Testis (tissue), 3 donors: Measurements from ENCODE around the gene FHL3. TPM values are rescaled to one million over a fixed set of nuclear protein-coding genes. Genes with fewer than 3 reads are reported as not detected.

Experiments used
- DNase-seq: peaks from one replicate; pipeline ENCODE4 v3.0.0-alpha.2; 2019
- H3K27ac ChIP-seq, 2 donors: fragments of 200-600 bp; sonication (generic); one replicate each; pipeline ENCODE4 v1.5.1; 2019
- H3K27me3 ChIP-seq: fragments of 200-600 bp; sonication (generic); one replicate; pipeline ENCODE4 v1.5.1; 2019
- H3K36me3 ChIP-seq: fragments of 200-600 bp; sonication (generic); one replicate; pipeline ENCODE4 v1.5.1; 2017; ENCODE audit warnings: low read depth; ENCODE audit errors: missing control alignments
- H3K4me1 ChIP-seq: fragments of 200-600 bp; sonication (generic); one replicate; pipeline ENCODE4 v1.5.1; 2019
- H3K4me3 ChIP-seq, 2 donors: fragments of 200-600 bp; sonication (generic); one replicate each; pipeline ENCODE4 v1.5.1; 2017 to 2019
- H3K9me3 ChIP-seq: fragments of 200-600 bp; sonication (generic); one replicate; pipeline ENCODE4 v1.5.1; 2017
- CTCF ChIP-seq, 3 experiments: fragments of 450-650 bp in 2 of 3; fragments of 200-600 bp in 1 of 3; sonication (generic) in 1 of 3; IDR thresholded peaks; one replicate each; pipeline ENCODE4 v1.5.1; 2016 to 2019; ENCODE audit warnings: antibody characterized with exemption in 3 of 3, mild to moderate bottlenecking in 2 of 3, moderate library complexity in 1 of 3
- POLR2A ChIP-seq: fragments of 450-650 bp; IDR thresholded peaks from one replicate; pipeline ENCODE4 v1.6.1; 2017; ENCODE audit warnings: antibody characterized with exemption, mild to moderate bottlenecking, moderate library complexity
- WGBS, 2 donors: methylation state at CpG; one replicate each; pipeline ENCODE4 v1.1.5; 2018; 5-methylcytosine and 5-hydroxymethylcytosine counted together
- intact Hi-C: fragments of 100-400 bp; cut with DNase I; formaldehyde crosslinking; loops from one replicate; pipeline ENCODE4 v1.15.1; 2023; ENCODE audit warnings: low total_unique reads
- polyA plus RNA-seq: library from polyadenylated mRNA; stranded (reverse); fragments of 350-450 nt; fragmentation: Illumina TruSeq; extraction: RNeasy Lipid Tissue Mini Kit (QIAGEN cat#74804); gene quantifications from one replicate; pipeline ENCODE4 v1.2.3, GENCODE V29; 2014; ENCODE audit warnings: low read depth, low replicate concordance; ENCODE audit not compliant: insufficient read depth
- total RNA-seq, 2 donors: library from RNA; depleted of rRNA; stranded (reverse); fragments of >200 nt; gene quantifications; one replicate each; pipeline ENCODE4 v1.2.3, GENCODE V29; 2016

Gene FHL3
- total and polyA plus RNA-seq, 3 donors from 2014 or later = 20.7 to 28.7 (median 21.3) TPM

GRCh38 chr1:38018864-38019343, 13.6 kb upstream of the FHL3 start:
- H3K27me3 ChIP-seq = no peaks in the 10 kb centered on the region
- no peaks in the 10 kb centered on the region for H3K36me3 ChIP-seq
- no peak overlapping the region for H3K27ac ChIP-seq
- no peak overlapping the region for H3K4me3 ChIP-seq
- no peak for DNase-seq
- TF ChIP-seq CTCF (IDR thresholded peaks at IDR 0.05) = peak in 2 of 3 experiments; percentile 37 to 48
- TF ChIP-seq POLR2A = no peak
- 77 to 81% methylated on average over 6 of the region's 6 CpGs for WGBS, 2 donors
- no peaks in the 10 kb centered on the region for H3K9me3 ChIP-seq
- peaks cover 15% of the 10 kb centered on the region for H3K4me1 ChIP-seq
- intact Hi-C loops = no loop called here

- TF ChIP-seq CTCF (IDR thresholded peaks at IDR 0.05) = no peak
- Histone ChIP-seq H3K36me3 (no peaks in the 10 kb centered on the region), H3K27me3 (no peaks in the 10 kb centered on the region), H3K9me3 (no peaks in the 10 kb centered on the region), H3K4me3 (no peak overlapping the region), H3K4me1 (peaks cover 24% of the 10 kb centered on the region), H3K27ac (peak overlapping the region in 1 of 2 donors; percentile 74)
- WGBS, 2 donors = 36 to 45% methylated on average over 6 of the region's 6 CpGs
- intact Hi-C loops = no loop called here
- no peak for DNase-seq
Observed at GRCh38 chr1:38015978-38016725, 10.8 kb upstream of the FHL3 start.

- 84 to 88% methylated on average over 11 of the region's 11 CpGs for WGBS, 2 donors
- H3K27ac ChIP-seq = peak overlapping the region in 1 of 2 donors; percentile 74
- H3K9me3 ChIP-seq = no peaks in the 10 kb centered on the region
- peaks cover 28% of the 10 kb centered on the region for H3K4me1 ChIP-seq
- no peak for TF ChIP-seq CTCF (IDR thresholded peaks at IDR 0.05)
- no peak for TF ChIP-seq POLR2A
- H3K36me3 ChIP-seq = no peaks in the 10 kb centered on the region
- no peak overlapping the region for H3K4me3 ChIP-seq
- no peaks in the 10 kb centered on the region for H3K27me3 ChIP-seq
- intact Hi-C loops = no loop called here
- no peak for DNase-seq
Observed at GRCh38 chr1:38014724-38015424, 9.6 kb upstream of the FHL3 start.

GRCh38 chr1:38014171-38014570, 8.9 kb upstream of the FHL3 start:
- H3K27ac ChIP-seq = no peak overlapping the region
- H3K9me3 ChIP-seq = no peaks in the 10 kb centered on the region
- H3K4me3 ChIP-seq = no peak overlapping the region
- DNase-seq = no peak
- H3K36me3 ChIP-seq = no peaks in the 10 kb centered on the region
- no peaks in the 10 kb centered on the region for H3K27me3 ChIP-seq
- intact Hi-C loops = no loop called here
- 57 to 60% methylated on average over 4 of the region's 4 CpGs for WGBS, 2 donors
- peak in 1 of 3 experiments; percentile 5 for TF ChIP-seq CTCF (IDR thresholded peaks at IDR 0.05)
- no peak for TF ChIP-seq POLR2A
- peaks cover 35% of the 10 kb centered on the region for H3K4me1 ChIP-seq
